Measurements from ENCODE around the gene PPP2CA. TPM values are rescaled to one million over a fixed set of nuclear protein-coding genes. Genes with fewer than 3 reads are reported as not detected.

Gene PPP2CA
- total RNA-seq, 2 donors from 2014 or later, result 119 to 175 TPM

DNA sequence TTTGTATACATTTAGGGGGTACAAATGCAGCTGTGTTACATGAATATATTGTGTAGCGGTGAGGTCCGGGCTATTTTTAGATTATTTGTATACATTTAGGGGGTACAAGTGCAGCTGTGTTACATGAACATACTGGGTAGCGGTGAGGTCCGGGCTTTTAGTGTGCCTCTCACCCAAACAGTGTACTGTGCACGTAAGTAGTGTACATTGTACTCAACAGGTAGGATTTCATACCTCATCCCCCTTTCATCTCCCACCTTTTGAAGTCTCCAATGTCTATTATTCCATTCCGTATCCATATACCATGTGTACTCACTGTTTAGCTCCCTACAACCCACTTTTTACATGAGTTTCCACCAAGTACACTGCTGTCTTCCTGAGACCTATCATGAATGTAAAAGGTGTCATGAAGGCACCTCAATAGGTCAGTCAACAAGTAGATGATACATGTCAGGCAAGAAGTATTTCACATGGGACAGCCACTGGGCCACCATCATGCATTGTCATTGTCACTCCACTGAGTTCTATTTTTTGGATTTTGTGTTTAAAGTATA lies 76.8 kb downstream of the PPP2CA start:
- TF ChIP-seq POLR2A (IDR thresholded peaks at IDR 0.05) (no peak), POLR2AphosphoS5 (IDR thresholded peaks at IDR 0.05) (no peak), CTCF (IDR thresholded peaks at IDR 0.05) (no peak)
- no peak for DNase-seq (ENCODE audit: low spot score)
- H3K27me3 ChIP-seq (replicated peaks; ENCODE audit: insufficient read depth), result no peaks in the 10 kb centered on the region
- H3K9me3 ChIP-seq, result no peaks in the 10 kb centered on the region
- peak overlapping the region in 1 of 2 donors; percentile 44 for H3K27ac ChIP-seq
- 85% methylated on average over 6 of the region's 6 CpGs for WGBS
- intact Hi-C loops (cut with DNase I), result no loop called here
- peaks cover 7% of the 10 kb centered on the region for H3K4me1 ChIP-seq (replicated peaks)
- H3K4me3 ChIP-seq, result no peak overlapping the region
- peaks cover 0 to 6% of the 10 kb centered on the region in 2 donors for H3K36me3 ChIP-seq

DNA sequence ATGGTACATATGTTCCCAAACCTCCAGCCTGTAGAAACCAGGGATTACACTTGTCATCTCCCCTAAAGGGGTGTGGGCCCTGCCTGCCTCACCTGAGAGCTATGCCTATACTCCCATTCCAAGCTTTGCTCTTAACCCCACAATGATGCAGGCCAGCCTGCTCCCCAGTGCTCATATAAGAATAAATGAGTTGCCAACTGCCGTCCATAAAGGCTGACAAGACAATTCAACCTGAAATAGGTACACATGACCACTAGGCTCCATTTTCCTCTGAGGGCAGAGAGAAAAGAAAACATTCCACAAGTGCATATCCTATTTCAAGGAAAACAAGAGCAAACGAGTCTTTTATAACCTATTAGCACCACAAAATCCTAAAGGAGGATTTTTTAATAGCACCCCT lies 77.6 kb downstream of the PPP2CA start:
- 20% methylated on average over 2 of the region's 2 CpGs for WGBS
- no peaks in the 10 kb centered on the region for H3K27me3 ChIP-seq (replicated peaks; ENCODE audit: insufficient read depth)
- no peak overlapping the region for H3K4me3 ChIP-seq
- H3K36me3 ChIP-seq, result peaks cover 0 to 6% of the 10 kb centered on the region in 2 donors
- H3K4me1 ChIP-seq (replicated peaks), result peaks cover 7% of the 10 kb centered on the region
- no peaks in the 10 kb centered on the region for H3K9me3 ChIP-seq
- DNase-seq (ENCODE audit: low spot score), result no peak
- intact Hi-C loops (cut with DNase I), result no loop called here
- TF ChIP-seq CTCF (IDR thresholded peaks at IDR 0.05), result no peak
- no peak for TF ChIP-seq POLR2A (IDR thresholded peaks at IDR 0.05)
- no peak for TF ChIP-seq POLR2AphosphoS5 (IDR thresholded peaks at IDR 0.05)
- H3K27ac ChIP-seq, result no peak overlapping the region

GRCh38 chr5:134146651-134147518 lies 79.0 kb downstream of the PPP2CA start:
- DNase-seq (ENCODE audit: low spot score), result no peak
- Histone ChIP-seq H3K27me3 (replicated peaks; ENCODE audit: insufficient read depth) (no peaks in the 10 kb centered on the region), H3K9me3 (no peaks in the 10 kb centered on the region), H3K4me1 (replicated peaks) (peaks cover 7% of the 10 kb centered on the region), H3K27ac (no peak overlapping the region), H3K4me3 (no peak overlapping the region), H3K36me3 (peaks cover 0 to 6% of the 10 kb centered on the region in 2 donors)
- intact Hi-C loops (cut with DNase I), result loop anchor here (2.0 kb wide), 1 partner anchor 106 kb away; no protein-coding TSS in a partner anchor
- TF ChIP-seq POLR2A (IDR thresholded peaks at IDR 0.05), result no peak
- TF ChIP-seq CTCF (IDR thresholded peaks at IDR 0.05), result no peak
- TF ChIP-seq POLR2AphosphoS5 (IDR thresholded peaks at IDR 0.05), result no peak
- 78% methylated on average over 4 of the region's 4 CpGs for WGBS

GRCh38 chr5:134145779-134146581 lies 79.9 kb downstream of the PPP2CA start:
- Histone ChIP-seq H3K4me3 (no peak overlapping the region), H3K36me3 (peaks cover 0 to 6% of the 10 kb centered on the region in 2 donors), H3K4me1 (replicated peaks) (peaks cover 7% of the 10 kb centered on the region), H3K9me3 (no peaks in the 10 kb centered on the region), H3K27me3 (replicated peaks; ENCODE audit: insufficient read depth) (no peaks in the 10 kb centered on the region), H3K27ac (no peak overlapping the region)
- peak; percentile 74 for DNase-seq (ENCODE audit: low spot score)
- TF ChIP-seq CTCF (IDR thresholded peaks at IDR 0.05) (peak; percentile 88 to 93 (median 90)), POLR2A (IDR thresholded peaks at IDR 0.05) (no peak), POLR2AphosphoS5 (IDR thresholded peaks at IDR 0.05) (no peak)
- intact Hi-C loops (cut with DNase I), result loop anchor here (2.0 kb wide), 1 partner anchor 105 kb away; no protein-coding TSS in a partner anchor
- 88% methylated on average over 13 of the region's 13 CpGs for WGBS

All from prostate gland (tissue), 2 donors.